Neural progenitor cell (in vitro differentiated cells): ENCODE measurements around the gene SRCIN1.

Experiments
- EZH2 ChIP-seq: fragments of 200-600 bp; sonication (generic); IDR thresholded peaks from 2 replicates; pipeline ENCODE4 v1.6.1; 2017; ENCODE audit warnings: antibody characterized with exemption, mild to moderate bottlenecking, moderate library complexity
- EZH2phosphoT487 ChIP-seq: fragments of 200-600 bp; sonication (generic); IDR thresholded peaks from 2 replicates; pipeline ENCODE4 v1.6.1; 2017; ENCODE audit warnings: antibody characterized with exemption
- TF ChIP-seq, protein P1 (sequence below): fragments of 200-600 bp; sonication (generic); IDR thresholded peaks from 2 replicates; pipeline ENCODE4 v1.5.1; 2017; ENCODE audit warnings: antibody characterized with exemption, mild to moderate bottlenecking

DNA sequence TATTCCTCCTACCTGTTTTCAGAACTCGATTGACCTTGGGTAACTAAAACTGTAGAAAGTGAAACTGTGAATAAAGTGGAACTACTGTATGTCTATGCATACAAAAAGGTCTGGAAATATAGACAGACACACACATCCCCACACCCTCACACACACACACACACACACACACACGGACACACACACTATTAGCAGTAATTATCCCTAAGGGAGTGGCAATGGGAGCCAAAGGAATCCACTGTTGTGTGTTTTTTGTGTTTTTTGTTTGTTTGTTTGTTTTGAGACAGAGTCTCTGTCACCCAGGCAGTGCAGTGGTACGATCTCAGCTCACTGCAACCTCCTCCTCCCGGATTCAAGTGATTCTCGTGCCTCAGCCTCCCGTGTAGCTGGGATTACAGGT lies 26.6 kb upstream of the SRCIN1 start:
- TF ChIP-seq, protein P1, sequence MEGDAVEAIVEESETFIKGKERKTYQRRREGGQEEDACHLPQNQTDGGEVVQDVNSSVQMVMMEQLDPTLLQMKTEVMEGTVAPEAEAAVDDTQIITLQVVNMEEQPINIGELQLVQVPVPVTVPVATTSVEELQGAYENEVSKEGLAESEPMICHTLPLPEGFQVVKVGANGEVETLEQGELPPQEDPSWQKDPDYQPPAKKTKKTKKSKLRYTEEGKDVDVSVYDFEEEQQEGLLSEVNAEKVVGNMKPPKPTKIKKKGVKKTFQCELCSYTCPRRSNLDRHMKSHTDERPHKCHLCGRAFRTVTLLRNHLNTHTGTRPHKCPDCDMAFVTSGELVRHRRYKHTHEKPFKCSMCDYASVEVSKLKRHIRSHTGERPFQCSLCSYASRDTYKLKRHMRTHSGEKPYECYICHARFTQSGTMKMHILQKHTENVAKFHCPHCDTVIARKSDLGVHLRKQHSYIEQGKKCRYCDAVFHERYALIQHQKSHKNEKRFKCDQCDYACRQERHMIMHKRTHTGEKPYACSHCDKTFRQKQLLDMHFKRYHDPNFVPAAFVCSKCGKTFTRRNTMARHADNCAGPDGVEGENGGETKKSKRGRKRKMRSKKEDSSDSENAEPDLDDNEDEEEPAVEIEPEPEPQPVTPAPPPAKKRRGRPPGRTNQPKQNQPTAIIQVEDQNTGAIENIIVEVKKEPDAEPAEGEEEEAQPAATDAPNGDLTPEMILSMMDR = no peak
- TF ChIP-seq EZH2 (no peak), EZH2phosphoT487 (no peak)
